Measurements from ENCODE around the gene SKAP1. TPM values are rescaled to one million over a fixed set of nuclear protein-coding genes. Genes with fewer than 3 reads are reported as not detected.
"Not testable (repeated sequence)": the region's sequence is repeated elsewhere in the genome, so short reads cannot be mapped to it uniquely, and the experiment has no call there.

SKAP1 gene
- total RNA-seq, 6 experiments from 2014 or later = 4.5 to 51.0 (median 17.5) TPM

DNA sequence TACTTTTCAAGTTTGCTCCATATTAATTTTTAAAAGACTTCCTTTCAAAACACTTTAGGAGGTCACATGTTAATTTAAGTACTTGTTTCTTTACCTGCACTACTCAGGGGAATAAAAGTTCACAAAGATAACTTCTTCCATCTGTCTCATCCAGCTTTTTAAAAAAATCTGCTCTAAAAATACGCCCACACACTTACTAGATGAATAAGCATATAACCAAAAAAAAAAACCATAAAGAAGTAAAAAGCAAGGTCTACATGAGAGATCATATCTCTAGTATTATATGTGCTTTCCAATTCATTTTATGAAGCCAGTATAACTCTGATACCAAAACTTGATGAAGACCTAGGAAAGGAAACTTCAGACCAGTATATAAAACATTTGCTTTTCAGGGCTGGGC lies 17.2 kb downstream of the SKAP1 start:
- no peaks in the 10 kb centered on the region for H3K36me3 ChIP-seq
- H3K4me1 ChIP-seq = no peaks in the 10 kb centered on the region
- no peak overlapping the region for H3K4me3 ChIP-seq
- TF ChIP-seq, protein P1, sequence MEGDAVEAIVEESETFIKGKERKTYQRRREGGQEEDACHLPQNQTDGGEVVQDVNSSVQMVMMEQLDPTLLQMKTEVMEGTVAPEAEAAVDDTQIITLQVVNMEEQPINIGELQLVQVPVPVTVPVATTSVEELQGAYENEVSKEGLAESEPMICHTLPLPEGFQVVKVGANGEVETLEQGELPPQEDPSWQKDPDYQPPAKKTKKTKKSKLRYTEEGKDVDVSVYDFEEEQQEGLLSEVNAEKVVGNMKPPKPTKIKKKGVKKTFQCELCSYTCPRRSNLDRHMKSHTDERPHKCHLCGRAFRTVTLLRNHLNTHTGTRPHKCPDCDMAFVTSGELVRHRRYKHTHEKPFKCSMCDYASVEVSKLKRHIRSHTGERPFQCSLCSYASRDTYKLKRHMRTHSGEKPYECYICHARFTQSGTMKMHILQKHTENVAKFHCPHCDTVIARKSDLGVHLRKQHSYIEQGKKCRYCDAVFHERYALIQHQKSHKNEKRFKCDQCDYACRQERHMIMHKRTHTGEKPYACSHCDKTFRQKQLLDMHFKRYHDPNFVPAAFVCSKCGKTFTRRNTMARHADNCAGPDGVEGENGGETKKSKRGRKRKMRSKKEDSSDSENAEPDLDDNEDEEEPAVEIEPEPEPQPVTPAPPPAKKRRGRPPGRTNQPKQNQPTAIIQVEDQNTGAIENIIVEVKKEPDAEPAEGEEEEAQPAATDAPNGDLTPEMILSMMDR (IDR thresholded peaks at IDR 0.05) = no peak
- TF ChIP-seq POLR2A (IDR thresholded peaks at IDR 0.05) = no peak
- no peak for DNase-seq
- H3K9me3 ChIP-seq = no peaks in the 10 kb centered on the region
- no peak overlapping the region for H3K27ac ChIP-seq
- no peak for ATAC-seq
- intact Hi-C loops (cut with DNase I) = no loop called here
- peaks cover 0 to 16% of the 10 kb centered on the region in 2 donors for H3K27me3 ChIP-seq
- WGBS (ENCODE audit: insufficient coverage, low coverage, low lambda C conversion rate, missing lambda C conversion rate) = 50% methylated on average over 1 of the region's 1 CpG

DNA sequence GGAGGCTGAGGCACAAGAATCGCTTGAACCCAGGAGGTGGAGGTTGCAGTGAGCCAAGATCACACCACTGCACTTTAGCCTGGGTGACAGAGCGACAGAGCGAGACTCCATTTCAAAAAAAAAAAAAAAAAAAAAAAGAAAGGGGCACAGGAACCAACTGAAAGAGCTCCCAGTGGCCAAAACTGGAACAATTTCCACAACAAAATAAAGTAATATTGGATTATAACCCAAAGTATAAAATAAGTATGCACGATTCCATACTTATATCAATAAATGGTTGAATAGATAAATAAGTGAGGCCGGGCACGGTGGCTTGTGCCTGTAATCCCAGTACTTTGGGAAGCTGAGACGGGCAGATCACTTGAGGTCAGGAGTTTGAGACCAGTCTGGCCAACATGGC lies 19.2 kb downstream of the SKAP1 start:
- H3K4me1 ChIP-seq; intact Hi-C loops (cut with DNase I); H3K9me3 ChIP-seq; ATAC-seq; H3K4me3 ChIP-seq; H3K27ac ChIP-seq; H3K36me3 ChIP-seq; H3K27me3 ChIP-seq; DNase-seq: not testable (repeated sequence)
- 76% methylated on average over 2 of the region's 7 CpGs for WGBS (ENCODE audit: insufficient coverage, low coverage, low lambda C conversion rate, missing lambda C conversion rate)

DNA sequence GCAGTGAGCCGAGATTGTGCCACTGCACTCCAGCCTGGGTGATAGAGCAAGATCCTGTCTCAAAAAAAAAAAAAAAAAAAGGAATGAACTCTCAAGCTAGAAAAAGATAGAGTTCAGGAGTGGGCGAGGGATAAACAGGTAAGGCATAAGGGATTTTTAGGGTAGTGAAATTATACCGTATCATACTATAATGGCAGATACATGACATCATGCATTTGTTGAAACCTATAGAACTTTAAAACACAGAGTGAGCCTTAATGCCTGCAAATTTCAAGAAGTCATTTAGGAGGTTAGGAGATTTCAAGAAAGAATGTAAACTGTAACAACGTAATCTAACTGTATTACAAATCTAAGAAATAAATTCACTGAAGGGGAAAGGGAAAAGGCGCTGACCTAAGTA lies 20.4 kb downstream of the SKAP1 start:
- no peak overlapping the region for H3K4me3 ChIP-seq
- intact Hi-C loops (cut with DNase I) = no loop called here
- ATAC-seq (no peak), DNase-seq (no peak)
- H3K27ac ChIP-seq = no peak overlapping the region
- peaks cover 0 to 9% of the 10 kb centered on the region in 2 donors for H3K27me3 ChIP-seq
- 62% methylated on average over 5 of the region's 5 CpGs for WGBS (ENCODE audit: insufficient coverage, low coverage, low lambda C conversion rate, missing lambda C conversion rate)
- no peaks in the 10 kb centered on the region for H3K36me3 ChIP-seq
- TF ChIP-seq, protein P1 (IDR thresholded peaks at IDR 0.05) = no peak
- no peak for TF ChIP-seq POLR2A (IDR thresholded peaks at IDR 0.05)
- H3K9me3 ChIP-seq = no peaks in the 10 kb centered on the region
- no peaks in the 10 kb centered on the region for H3K4me1 ChIP-seq

DNA sequence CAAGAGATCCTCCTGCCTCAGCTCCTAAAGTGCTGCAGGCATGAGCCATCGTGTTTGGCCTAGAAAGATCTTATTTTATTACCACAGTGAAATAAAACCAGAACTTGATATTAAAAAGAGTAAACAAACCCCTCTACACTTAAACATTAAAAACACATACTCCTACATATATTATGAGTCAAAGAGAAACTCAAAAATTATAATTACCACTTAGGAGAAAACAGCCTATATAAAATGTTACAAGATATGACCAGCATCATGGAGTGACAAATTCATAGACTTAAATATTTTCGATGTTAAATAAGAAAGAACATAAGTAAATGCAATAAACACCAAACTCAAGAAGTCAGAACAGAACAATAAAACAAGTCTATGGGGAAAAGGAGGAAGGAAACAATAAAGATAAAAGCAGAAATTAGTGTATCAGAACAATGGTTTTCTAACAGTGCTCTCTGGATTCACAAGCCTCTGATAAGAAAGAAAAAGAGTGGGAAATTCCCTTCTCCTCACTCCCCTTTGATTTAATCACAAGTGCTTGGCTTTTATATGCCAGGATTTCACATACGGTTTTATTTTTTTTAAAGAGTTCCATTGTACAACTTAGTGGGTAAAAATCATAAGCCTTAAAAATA lies 23.0 kb downstream of the SKAP1 start:
- Histone ChIP-seq H3K27me3 (peaks cover 0 to 14% of the 10 kb centered on the region in 2 donors), H3K9me3 (no peaks in the 10 kb centered on the region)
- intact Hi-C loops (cut with DNase I) = no loop called here

DNA sequence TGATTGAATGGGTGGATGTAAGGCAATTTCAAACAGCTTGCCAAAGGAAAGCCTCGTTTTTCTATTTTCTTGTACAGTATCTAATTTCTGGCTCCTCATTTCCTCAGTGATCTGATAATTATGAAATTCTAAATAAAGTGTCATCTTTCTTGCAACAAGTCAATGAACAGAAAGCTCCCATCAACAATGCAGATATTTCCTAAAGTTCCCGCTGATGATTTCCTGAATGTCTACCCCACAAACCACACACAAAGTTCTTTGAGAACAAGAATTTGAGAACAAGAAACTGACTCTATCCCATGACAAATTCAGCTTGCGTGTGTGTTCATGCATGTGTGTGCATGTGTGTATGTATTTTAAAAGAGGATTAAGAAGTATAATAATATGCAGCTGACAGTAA lies 35.2 kb downstream of the SKAP1 start:
- Histone ChIP-seq H3K36me3 (no peaks in the 10 kb centered on the region), H3K4me3 (no peak overlapping the region), H3K27ac (no peak overlapping the region), H3K4me1 (no peaks in the 10 kb centered on the region), H3K27me3 (peaks cover 0 to 3% of the 10 kb centered on the region in 2 donors), H3K9me3 (no peaks in the 10 kb centered on the region)
- no peak for ATAC-seq
- 33% methylated on average over 3 of the region's 3 CpGs for WGBS (ENCODE audit: insufficient coverage, low coverage, low lambda C conversion rate, missing lambda C conversion rate)
- intact Hi-C loops (cut with DNase I) = no loop called here
- TF ChIP-seq, protein P1 (IDR thresholded peaks at IDR 0.05) = no peak
- TF ChIP-seq POLR2A (IDR thresholded peaks at IDR 0.05) = no peak
- no peak for DNase-seq

More for the DNA sequence above, 23.0 kb downstream of the SKAP1 start:
- H3K27ac ChIP-seq = no peak overlapping the region
- WGBS (ENCODE audit: insufficient coverage, low coverage, low lambda C conversion rate, missing lambda C conversion rate) = 27% methylated on average over 3 of the region's 3 CpGs
- ATAC-seq = no peak
- no peak overlapping the region for H3K4me3 ChIP-seq
- no peak for DNase-seq
- TF ChIP-seq, protein P1 (IDR thresholded peaks at IDR 0.05) = no peak
- no peak for TF ChIP-seq POLR2A (IDR thresholded peaks at IDR 0.05)
- no peaks in the 10 kb centered on the region for H3K4me1 ChIP-seq
- H3K36me3 ChIP-seq = no peaks in the 10 kb centered on the region
